Daoy (cell line): ENCODE data around the gene SNX13. TPM values are rescaled to one million over a fixed set of nuclear protein-coding genes. Genes with fewer than 3 reads are reported as not detected.
A peak's percentile ranks its signal among the peaks of the same experiment; 100 is the strongest.
"Not testable (repeated sequence)": the region's sequence is repeated elsewhere in the genome, so short reads cannot be mapped to it uniquely, and the experiment has no call there.

Experiments
- DNase-seq: peaks from one replicate; pipeline ENCODE4 v3.0.0-alpha.2; 2015; ENCODE audit warnings: low read depth
- total RNA-seq: library from RNA; depleted of rRNA; stranded (reverse); fragments of >200 nt; shearing (Covaris generic); gene quantifications from 2 replicates; pipeline ENCODE4 v1.2.3, GENCODE V29; 2014

Gene SNX13
- total RNA-seq, 1 experiment from 2014 or later = 49.7 TPM

- peak; percentile 61 for DNase-seq
Measured at GRCh38 chr7:17849504-17849903, 90.8 kb downstream of the SNX13 start.

GRCh38 chr7:17848516-17848915 lies 91.8 kb downstream of the SNX13 start:
- DNase-seq = no peak

- DNase-seq = no peak
Measured at GRCh38 chr7:17846935-17847334, 93.4 kb downstream of the SNX13 start.

- DNase-seq = no peak
Measured at GRCh38 chr7:17845197-17845547, 95.1 kb downstream of the SNX13 start.

GRCh38 chr7:17844514-17845196 lies 95.6 kb downstream of the SNX13 start:
- DNase-seq = no peak

- no peak for DNase-seq
Measured at GRCh38 chr7:17844022-17844421, 96.3 kb downstream of the SNX13 start.

GRCh38 chr7:17843041-17843440 lies 97.3 kb downstream of the SNX13 start:
- DNase-seq = no peak

- no peak for DNase-seq
Measured at GRCh38 chr7:17832820-17833355, 107.4 kb downstream of the SNX13 start.

GRCh38 chr7:17832242-17832641 lies 108.1 kb downstream of the SNX13 start:
- DNase-seq = no peak

- no peak for DNase-seq
Measured at GRCh38 chr7:17830206-17830605, 110.1 kb downstream of the SNX13 start.

- DNase-seq = no peak
Measured at GRCh38 chr7:17829001-17829400, 111.3 kb downstream of the SNX13 start.

- no peak for DNase-seq
Measured at GRCh38 chr7:17822547-17823173, 117.6 kb downstream of the SNX13 start.

GRCh38 chr7:17816903-17817302 lies 123.4 kb downstream of the SNX13 start:
- DNase-seq = no peak

- no peak for DNase-seq
Measured at GRCh38 chr7:17815318-17815717, 125.0 kb downstream of the SNX13 start.

- no peak for DNase-seq
Measured at GRCh38 chr7:17814058-17814457, 126.2 kb downstream of the SNX13 start.

GRCh38 chr7:17809215-17809614 lies 131.1 kb downstream of the SNX13 start:
- DNase-seq = not testable (repeated sequence)

- no peak for DNase-seq
Measured at GRCh38 chr7:17807242-17807641, 133.1 kb downstream of the SNX13 start.

- DNase-seq = no peak
Measured at GRCh38 chr7:17806631-17807030, 133.7 kb downstream of the SNX13 start.

- no peak for DNase-seq
Measured at GRCh38 chr7:17802056-17802455, 138.2 kb downstream of the SNX13 start.

GRCh38 chr7:17792075-17792936 lies 148.0 kb downstream of the SNX13 start:
- DNase-seq = no peak

- DNase-seq = no peak
Measured at GRCh38 chr7:17787257-17787656, 153.0 kb downstream of the SNX13 start.

- DNase-seq = no peak
Measured at GRCh38 chr7:17786314-17786852, 153.9 kb downstream of the SNX13 start.
